Neuronal stem cell (in vitro differentiated cells): ENCODE results near the gene RBM11.

Source experiments
- DNase-seq: peaks from one replicate; pipeline ENCODE4 v3.0.0-alpha.2; 2013; ENCODE audit warnings: low spot score
- H2AFZ ChIP-seq: one replicate; pipeline ENCODE4 v1.6.1; 2013; ENCODE audit warnings: mild to moderate bottlenecking, low read length, inconsistent platforms
- H2AK5ac ChIP-seq: 2 replicates; pipeline ENCODE4 v1.6.1; 2013; ENCODE audit warnings: low read depth, mild to moderate bottlenecking, inconsistent platforms, low read length, moderate library complexity, mixed read lengths
- H2BK120ac ChIP-seq: 2 replicates; pipeline ENCODE4 v1.6.1; 2013; ENCODE audit warnings: low read depth, mild to moderate bottlenecking, inconsistent platforms, low read length, moderate library complexity, mixed read lengths
- H2BK12ac ChIP-seq: one replicate; pipeline ENCODE4 v1.6.1; 2013; ENCODE audit warnings: low read length, inconsistent platforms
- H2BK15ac ChIP-seq: 2 replicates; pipeline ENCODE4 v1.6.1; 2013; ENCODE audit warnings: mild to moderate bottlenecking, low read length, inconsistent platforms, mixed read lengths
- H2BK5ac ChIP-seq: one replicate; pipeline ENCODE4 v1.6.1; 2013; ENCODE audit warnings: inconsistent platforms, mild to moderate bottlenecking, low read length, moderate library complexity
- H3K14ac ChIP-seq: one replicate; pipeline ENCODE4 v1.6.1; 2013; ENCODE audit warnings: low read length, inconsistent platforms
- H3K18ac ChIP-seq: 2 replicates; pipeline ENCODE4 v1.6.1; 2013; ENCODE audit warnings: low read length, inconsistent platforms
- H3K23ac ChIP-seq: 2 replicates; pipeline ENCODE4 v1.6.1; 2013; ENCODE audit warnings: low read depth, mild to moderate bottlenecking, mixed read lengths, low read length, inconsistent platforms; ENCODE audit not compliant: poor library complexity
- H3K27ac ChIP-seq: replicated peaks from 3 replicates; pipeline ENCODE4 v1.5.1; 2013; ENCODE audit warnings: low read length, inconsistent platforms
- H3K27me3 ChIP-seq, 3 experiments: 2 replicates each; pipeline ENCODE4 v1.6.1; 2013; ENCODE audit warnings: low read length in 3 of 3, mild to moderate bottlenecking in 2 of 3, inconsistent platforms in 1 of 3, low read depth in 1 of 3, mixed read lengths in 1 of 3, moderate library complexity in 1 of 3; ENCODE audit not compliant: control insufficient read depth in 3 of 3, insufficient read depth in 3 of 3
- H3K36me3 ChIP-seq, 2 donors: replicated peaks in 1 of 2; 2 replicates each; pipeline ENCODE4 v1.6.1; 2013; ENCODE audit warnings: low read length in 2 of 2; ENCODE audit not compliant: control insufficient read depth in 2 of 2, insufficient read depth in 2 of 2
- H3K4ac ChIP-seq: 2 replicates; pipeline ENCODE4 v1.6.1; 2013; ENCODE audit warnings: inconsistent platforms, mild to moderate bottlenecking, low read length, moderate library complexity
- H3K4me1 ChIP-seq, 2 donors: 1 replicate in 1 of 2; 2 replicates in 1 of 2; pipeline ENCODE4 v1.6.1; 2013; ENCODE audit warnings: low read length in 2 of 2, low read depth in 1 of 2; ENCODE audit not compliant: control insufficient read depth in 2 of 2, insufficient read depth in 1 of 2
- H3K4me2 ChIP-seq: one replicate; pipeline ENCODE4 v1.6.1; 2013; ENCODE audit warnings: mild to moderate bottlenecking, low read length, inconsistent platforms; ENCODE audit not compliant: insufficient read depth, poor library complexity, severe bottlenecking
- H3K4me3 ChIP-seq, 2 donors: 2 replicates each; pipeline ENCODE4 v1.5.1; 2013; ENCODE audit warnings: low read length in 2 of 2, mild to moderate bottlenecking in 2 of 2, inconsistent platforms in 1 of 2, moderate library complexity in 1 of 2
- H3K79me1 ChIP-seq: one replicate; pipeline ENCODE4 v1.6.1; 2013; ENCODE audit warnings: low read depth, mild to moderate bottlenecking, inconsistent platforms, low read length, moderate library complexity
- H3K9ac ChIP-seq: one replicate; pipeline ENCODE4 v1.6.1; 2013; ENCODE audit warnings: mild to moderate bottlenecking, low read depth, low read length, inconsistent platforms; ENCODE audit not compliant: poor library complexity
- H3K9me3 ChIP-seq, 2 donors: replicated peaks in 1 of 2; 2 replicates each; pipeline versions ENCODE3 to v1.6.1; 2013; ENCODE audit warnings: low read length in 2 of 2, mild to moderate bottlenecking in 2 of 2, inconsistent platforms in 1 of 2, low read depth in 1 of 2, mixed read lengths in 1 of 2, moderate library complexity in 1 of 2; ENCODE audit not compliant: control insufficient read depth in 2 of 2, insufficient read depth in 1 of 2
- H4K8ac ChIP-seq: one replicate; pipeline ENCODE4 v1.6.1; 2013; ENCODE audit warnings: low read depth, mild to moderate bottlenecking, inconsistent platforms, low read length, moderate library complexity
- H4K91ac ChIP-seq: one replicate; pipeline ENCODE4 v1.6.1; 2013; ENCODE audit warnings: low read length, low read depth, mild to moderate bottlenecking, inconsistent platforms; ENCODE audit not compliant: poor library complexity
- WGBS, 2 donors: extraction: QIAGEN DNeasy Blood & Tissue Kit; methylation state at CpG; one replicate each; pipeline ENCODE4 v1.1.7; 2013; ENCODE audit warnings: missing lambda C conversion rate in 2 of 2, mixed read lengths in 1 of 2; ENCODE audit not compliant: insufficient read length in 2 of 2, insufficient replicate concordance in 1 of 2; ENCODE audit errors: extremely low coverage in 2 of 2; 5-methylcytosine and 5-hydroxymethylcytosine counted together

Gene RBM11

DNA sequence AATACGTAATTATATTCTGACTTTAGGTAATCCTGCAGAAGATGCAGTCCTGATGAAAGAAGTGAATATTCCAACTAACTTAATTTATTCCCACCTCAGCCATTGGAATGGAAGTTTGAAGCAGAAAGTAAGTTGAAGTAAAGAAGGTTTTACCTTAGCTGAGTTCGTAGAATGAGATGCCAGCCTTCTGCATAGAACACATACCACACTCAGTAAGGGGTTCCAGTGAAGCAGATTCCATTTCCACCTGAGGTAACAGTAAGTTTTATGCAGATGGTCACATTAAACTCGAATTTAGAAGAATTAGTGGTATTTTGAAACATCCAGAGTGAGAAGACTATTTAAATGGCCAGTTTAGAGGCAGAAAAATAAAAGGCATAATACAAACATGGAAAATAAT is 20.2 kb downstream of the RBM11 start:
- H3K36me3 ChIP-seq = no peaks in the 10 kb centered on the region
- H4K91ac ChIP-seq = no peak overlapping the region
- H3K14ac ChIP-seq = no peak overlapping the region
- no peak for DNase-seq
- H3K27me3 ChIP-seq = peaks cover 0 to 5% (median 0%) of the 10 kb centered on the region in 3 experiments
- no peak overlapping the region for H3K18ac ChIP-seq
- no peak overlapping the region for H2BK5ac ChIP-seq
- no peak overlapping the region for H2BK12ac ChIP-seq
- no peak overlapping the region for H2AK5ac ChIP-seq
- no peak overlapping the region for H2BK120ac ChIP-seq
- no peak overlapping the region for H3K23ac ChIP-seq
- no peak overlapping the region for H2AFZ ChIP-seq
- H3K9me3 ChIP-seq = no peaks in the 10 kb centered on the region
- H3K4me1 ChIP-seq = no peaks in the 10 kb centered on the region
- H2BK15ac ChIP-seq = no peak overlapping the region
- no peak overlapping the region for H3K4me2 ChIP-seq
- H3K9ac ChIP-seq = no peak overlapping the region
- H3K27ac ChIP-seq = no peak overlapping the region
- no peak overlapping the region for H3K4me3 ChIP-seq
- no peaks in the 10 kb centered on the region for H3K79me1 ChIP-seq
- H3K4ac ChIP-seq = no peak overlapping the region
- no CpG with 5 or more reads among the region's 3 CpGs for WGBS, 2 donors
- H4K8ac ChIP-seq = no peak overlapping the region

DNA sequence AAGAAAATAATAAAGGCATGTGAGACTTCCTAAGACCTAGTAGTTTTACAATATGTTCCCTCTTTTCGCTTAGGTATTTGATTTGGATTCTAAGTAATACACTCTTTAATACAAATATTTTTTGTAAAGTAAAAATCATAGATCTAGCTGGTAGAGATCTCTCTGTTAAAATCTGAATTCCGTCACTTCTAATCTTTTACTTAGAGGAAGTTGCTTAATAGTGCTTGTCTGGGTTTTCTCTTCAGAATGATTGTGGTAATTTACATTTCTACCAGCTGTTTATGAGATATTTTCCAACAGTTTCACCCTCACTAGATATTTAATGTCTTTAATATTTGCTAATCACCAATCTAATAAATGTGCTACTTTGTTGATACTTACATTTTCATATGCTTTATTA is 23.3 kb downstream of the RBM11 start:
- H3K27ac ChIP-seq = no peak overlapping the region
- H2BK5ac ChIP-seq = no peak overlapping the region
- no peak overlapping the region for H3K23ac ChIP-seq
- no peaks in the 10 kb centered on the region for H3K4me1 ChIP-seq
- no peak overlapping the region for H3K4ac ChIP-seq
- no peak overlapping the region for H4K91ac ChIP-seq
- H3K4me3 ChIP-seq = no peak overlapping the region
- no CpG with 5 or more reads among the region's 2 CpGs for WGBS, 2 donors
- H2AK5ac ChIP-seq = no peak overlapping the region
- no peak overlapping the region for H4K8ac ChIP-seq
- no peak overlapping the region for H3K4me2 ChIP-seq
- no peaks in the 10 kb centered on the region for H3K79me1 ChIP-seq
- H2AFZ ChIP-seq = no peak overlapping the region
- no peak overlapping the region for H2BK120ac ChIP-seq
- no peak overlapping the region for H3K9ac ChIP-seq
- H3K27me3 ChIP-seq = peaks cover 0 to 5% (median 0%) of the 10 kb centered on the region in 3 experiments
- H3K36me3 ChIP-seq = no peaks in the 10 kb centered on the region
- no peak overlapping the region for H3K18ac ChIP-seq
- H3K9me3 ChIP-seq = no peaks in the 10 kb centered on the region
- no peak for DNase-seq
- H2BK15ac ChIP-seq = no peak overlapping the region
- H3K14ac ChIP-seq = no peak overlapping the region
- H2BK12ac ChIP-seq = no peak overlapping the region

DNA sequence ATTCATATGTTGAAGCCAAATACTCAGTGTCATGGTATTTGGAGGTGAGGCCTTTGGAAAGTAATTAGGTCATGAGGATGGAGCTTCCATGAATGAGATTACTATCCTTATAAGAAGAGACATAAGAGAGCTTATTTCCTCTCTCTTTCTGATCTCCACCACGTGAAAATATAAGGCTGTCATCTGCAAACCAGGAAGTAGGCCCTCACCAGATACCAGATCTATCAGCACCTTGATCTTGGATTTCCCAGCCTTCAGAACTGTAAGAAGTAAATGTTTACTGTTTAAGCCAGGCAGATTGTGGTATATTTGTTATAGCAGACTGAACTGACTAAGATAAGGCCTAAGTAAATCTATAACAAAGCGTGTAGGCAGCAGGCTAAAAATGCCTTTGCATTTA is 25.3 kb downstream of the RBM11 start:
- no peak overlapping the region for H3K14ac ChIP-seq
- WGBS, 2 donors = no CpG with 5 or more reads among the region's 2 CpGs
- no peak overlapping the region for H3K4me2 ChIP-seq
- H2BK5ac ChIP-seq = no peak overlapping the region
- H3K27me3 ChIP-seq = peaks cover 0 to 5% (median 0%) of the 10 kb centered on the region in 3 experiments
- no peak overlapping the region for H2AFZ ChIP-seq
- H4K91ac ChIP-seq = no peak overlapping the region
- H2BK120ac ChIP-seq = no peak overlapping the region
- H3K27ac ChIP-seq = no peak overlapping the region
- DNase-seq = no peak
- no peak overlapping the region for H4K8ac ChIP-seq
- no peak overlapping the region for H3K23ac ChIP-seq
- no peaks in the 10 kb centered on the region for H3K9me3 ChIP-seq
- H2AK5ac ChIP-seq = no peak overlapping the region
- H2BK12ac ChIP-seq = no peak overlapping the region
- H3K4me1 ChIP-seq = no peaks in the 10 kb centered on the region
- H3K4me3 ChIP-seq = no peak overlapping the region
- no peak overlapping the region for H3K4ac ChIP-seq
- H3K79me1 ChIP-seq = no peaks in the 10 kb centered on the region
- H2BK15ac ChIP-seq = no peak overlapping the region
- no peak overlapping the region for H3K18ac ChIP-seq
- no peaks in the 10 kb centered on the region for H3K36me3 ChIP-seq
- H3K9ac ChIP-seq = no peak overlapping the region

DNA sequence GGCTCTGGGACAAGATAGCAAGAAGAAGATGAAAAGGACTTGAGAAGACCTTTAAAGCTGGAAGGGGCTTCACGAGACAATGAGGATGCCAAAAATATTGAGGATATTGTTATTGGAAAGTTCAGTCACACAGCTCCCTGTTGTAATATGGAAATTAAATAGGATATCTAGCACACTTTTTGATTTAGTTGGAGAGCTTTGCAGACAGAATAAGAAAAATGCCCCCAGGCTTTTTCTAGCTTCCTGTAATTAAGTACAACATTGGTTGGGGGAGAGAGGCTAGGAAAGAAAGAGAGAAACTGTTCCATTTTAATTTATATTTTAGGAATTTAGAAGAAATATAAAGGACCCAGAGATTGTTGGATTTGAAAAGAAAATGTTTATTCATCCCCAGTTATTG is 27.5 kb downstream of the RBM11 start:
- no peak overlapping the region for H4K8ac ChIP-seq
- H3K79me1 ChIP-seq = no peaks in the 10 kb centered on the region
- peaks cover 0 to 5% (median 0%) of the 10 kb centered on the region in 3 experiments for H3K27me3 ChIP-seq
- no peaks in the 10 kb centered on the region for H3K36me3 ChIP-seq
- WGBS, 2 donors = no CpG with 5 or more reads among the region's 1 CpG
- H3K4me1 ChIP-seq = no peaks in the 10 kb centered on the region
- no peak overlapping the region for H3K4me3 ChIP-seq
- H3K9me3 ChIP-seq = no peaks in the 10 kb centered on the region
- H3K27ac ChIP-seq = no peak overlapping the region
- H3K9ac ChIP-seq = no peak overlapping the region
- H4K91ac ChIP-seq = no peak overlapping the region
- no peak for DNase-seq
- no peak overlapping the region for H3K18ac ChIP-seq
- H2AK5ac ChIP-seq = no peak overlapping the region
- no peak overlapping the region for H3K4me2 ChIP-seq
- H2AFZ ChIP-seq = no peak overlapping the region
- H2BK120ac ChIP-seq = no peak overlapping the region
- H2BK15ac ChIP-seq = no peak overlapping the region
- H3K4ac ChIP-seq = no peak overlapping the region
- H3K23ac ChIP-seq = no peak overlapping the region
- no peak overlapping the region for H3K14ac ChIP-seq
- no peak overlapping the region for H2BK12ac ChIP-seq
- H2BK5ac ChIP-seq = no peak overlapping the region
